ENCODE data around the gene CSNK2A1.

DNA sequence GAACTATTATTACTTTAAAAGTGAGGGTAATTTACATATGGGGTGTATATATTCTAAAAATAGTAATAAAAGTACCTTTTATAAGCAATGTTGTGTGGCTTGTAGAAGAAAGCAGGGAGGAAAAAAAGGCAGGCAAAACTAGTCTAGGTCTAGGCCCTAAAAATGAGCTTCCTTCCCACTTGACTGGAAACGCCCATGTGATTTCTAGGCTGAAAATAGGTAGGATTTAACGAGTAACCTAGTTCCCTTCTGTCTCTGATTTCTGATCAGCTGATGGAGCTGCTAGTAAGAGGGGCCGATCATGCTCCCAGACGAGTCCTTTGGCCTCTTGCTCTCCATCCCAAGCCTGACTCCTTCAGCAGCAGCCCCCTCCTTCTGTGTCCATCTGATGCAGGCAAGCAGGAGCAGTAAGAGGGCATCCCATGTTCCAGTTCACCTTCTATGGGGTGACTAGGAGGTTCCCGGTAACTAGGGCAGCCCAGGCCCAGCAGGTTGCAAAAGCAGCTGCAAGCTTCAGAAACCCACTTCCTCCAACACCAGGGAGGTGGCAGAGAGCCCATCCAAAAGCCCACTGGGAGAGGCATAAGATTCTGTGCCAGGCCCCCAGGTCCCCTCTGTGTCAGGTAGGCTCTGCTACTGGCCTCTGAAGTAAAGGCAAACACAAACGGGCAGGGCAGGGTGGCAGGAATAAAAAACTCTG lies 105.7 kb downstream of the CSNK2A1 start:
- TF ChIP-seq CTCF (IDR thresholded peaks at IDR 0.05; ENCODE audit: low read depth, low read length, missing input control) (no peak), ATF3 (IDR thresholded peaks at IDR 0.05) (no peak), ZBTB33 (IDR thresholded peaks at IDR 0.05) (no peak), SP1 (IDR thresholded peaks at IDR 0.05) (no peak), FOXA1 (IDR thresholded peaks at IDR 0.05) (no peak), GABPA (IDR thresholded peaks at IDR 0.05 in 1 of 2, conservative IDR thresholded peaks at IDR 0.05 in 1 of 2) (no peak), JUND (IDR thresholded peaks at IDR 0.05) (no peak), HNF4G (IDR thresholded peaks at IDR 0.05) (no peak)
- TF ChIP-seq, protein P1, sequence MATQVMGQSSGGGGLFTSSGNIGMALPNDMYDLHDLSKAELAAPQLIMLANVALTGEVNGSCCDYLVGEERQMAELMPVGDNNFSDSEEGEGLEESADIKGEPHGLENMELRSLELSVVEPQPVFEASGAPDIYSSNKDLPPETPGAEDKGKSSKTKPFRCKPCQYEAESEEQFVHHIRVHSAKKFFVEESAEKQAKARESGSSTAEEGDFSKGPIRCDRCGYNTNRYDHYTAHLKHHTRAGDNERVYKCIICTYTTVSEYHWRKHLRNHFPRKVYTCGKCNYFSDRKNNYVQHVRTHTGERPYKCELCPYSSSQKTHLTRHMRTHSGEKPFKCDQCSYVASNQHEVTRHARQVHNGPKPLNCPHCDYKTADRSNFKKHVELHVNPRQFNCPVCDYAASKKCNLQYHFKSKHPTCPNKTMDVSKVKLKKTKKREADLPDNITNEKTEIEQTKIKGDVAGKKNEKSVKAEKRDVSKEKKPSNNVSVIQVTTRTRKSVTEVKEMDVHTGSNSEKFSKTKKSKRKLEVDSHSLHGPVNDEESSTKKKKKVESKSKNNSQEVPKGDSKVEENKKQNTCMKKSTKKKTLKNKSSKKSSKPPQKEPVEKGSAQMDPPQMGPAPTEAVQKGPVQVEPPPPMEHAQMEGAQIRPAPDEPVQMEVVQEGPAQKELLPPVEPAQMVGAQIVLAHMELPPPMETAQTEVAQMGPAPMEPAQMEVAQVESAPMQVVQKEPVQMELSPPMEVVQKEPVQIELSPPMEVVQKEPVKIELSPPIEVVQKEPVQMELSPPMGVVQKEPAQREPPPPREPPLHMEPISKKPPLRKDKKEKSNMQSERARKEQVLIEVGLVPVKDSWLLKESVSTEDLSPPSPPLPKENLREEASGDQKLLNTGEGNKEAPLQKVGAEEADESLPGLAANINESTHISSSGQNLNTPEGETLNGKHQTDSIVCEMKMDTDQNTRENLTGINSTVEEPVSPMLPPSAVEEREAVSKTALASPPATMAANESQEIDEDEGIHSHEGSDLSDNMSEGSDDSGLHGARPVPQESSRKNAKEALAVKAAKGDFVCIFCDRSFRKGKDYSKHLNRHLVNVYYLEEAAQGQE (IDR thresholded peaks at IDR 0.05) = no peak
